ENCODE measurements around the gene ARID1A. TPM values are rescaled to one million over a fixed set of nuclear protein-coding genes. Genes with fewer than 3 reads are reported as not detected.
A peak's percentile ranks its signal among the peaks of the same experiment; 100 is the strongest.

Gene ARID1A
- polyA plus RNA-seq, 3 donors = 6.6 to 84.4 (median 9.5) TPM

DNA sequence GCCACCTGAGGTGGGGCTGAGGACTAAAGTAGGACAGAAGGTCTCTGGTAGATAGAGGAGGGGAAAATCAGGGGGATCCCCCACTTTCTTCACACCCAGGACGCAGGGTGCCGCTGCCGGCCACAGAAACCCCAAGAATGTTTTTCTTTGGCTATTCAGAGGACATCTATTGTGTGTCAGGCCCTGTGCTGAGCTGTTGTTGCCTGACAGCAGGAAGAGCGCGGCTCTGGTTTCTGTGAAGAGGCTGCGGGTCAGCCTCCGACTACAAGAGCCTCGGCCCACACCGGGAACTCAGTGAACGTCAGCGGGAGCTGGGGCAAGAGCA lies 91.5 kb downstream of the ARID1A start:
- H2AFZ ChIP-seq (ENCODE audit: insufficient read depth, low read depth, low read length, poor library complexity, severe bottlenecking) = peak overlapping the region; percentile 93
- WGBS (ENCODE audit: insufficient coverage) = 0% methylated on average over 11 of the region's 11 CpGs
- no peaks in the 10 kb centered on the region for H3K9me3 Mint-ChIP-seq
- peaks cover 57 to 65% of the 10 kb centered on the region in 2 donors for H3K4me1 ChIP-seq (ENCODE audit: control insufficient read depth in 1 of 2, insufficient read depth in 2 of 2, low read length in 2 of 2)
- H3K4me2 ChIP-seq (replicated peaks; ENCODE audit: extremely low read depth, low read length, poor library complexity, severe bottlenecking) = peak overlapping the region; percentile 90
- H3K36me3 ChIP-seq (replicated peaks in 1 of 2; ENCODE audit: control insufficient read depth in 1 of 2, insufficient read depth in 2 of 2, low read length in 2 of 2) = peaks cover 0 to 20% of the 10 kb centered on the region in 2 donors
- intact Hi-C loops (cut with micrococcal nuclease) = loop anchor here (2.0 to 5.0 kb wide), 3 partner anchors 45 to 95 kb away; partner anchors contain the start of gene ARID1A (in 1 of the 2)
- peak overlapping the region; percentile 71 to 97 (median 90) for H3K4me3 ChIP-seq (replicated peaks in 1 of 3; ENCODE audit: low read depth in 2 of 3, low read length in 3 of 3)
- H3K9me3 ChIP-seq (replicated peaks in 1 of 2; ENCODE audit: control insufficient read depth in 1 of 2, insufficient read depth in 1 of 2, low read length in 2 of 2) = no peaks in the 10 kb centered on the region
- peak overlapping the region; percentile 91 to 97 for H3K27ac ChIP-seq (ENCODE audit: low read depth in 1 of 2, low read length in 2 of 2)
- peaks cover 10% of the 10 kb centered on the region for H4K20me1 ChIP-seq (ENCODE audit: insufficient read depth, low read length)
- H3K4me1 Mint-ChIP-seq = peaks cover 67% of the 10 kb centered on the region
- H3K27ac Mint-ChIP-seq = peak overlapping the region; percentile 95 to 99 (median 99)
- H3K79me2 ChIP-seq (ENCODE audit: insufficient read depth, low read length) = peaks cover 38% of the 10 kb centered on the region
- H3K9ac ChIP-seq (ENCODE audit: insufficient read depth, low read length, poor library complexity, severe bottlenecking) = peak overlapping the region; percentile 87
- DNase-seq = peak in 2 of 3 donors; percentile 16 to 67
- H3K4me3 Mint-ChIP-seq = peak overlapping the region; percentile 97 to 98
- no peaks in the 10 kb centered on the region for H3K27me3 ChIP-seq (ENCODE audit: control insufficient read depth in 2 of 2, insufficient read depth in 2 of 2, low read length in 2 of 2)
- TF ChIP-seq, protein P1, sequence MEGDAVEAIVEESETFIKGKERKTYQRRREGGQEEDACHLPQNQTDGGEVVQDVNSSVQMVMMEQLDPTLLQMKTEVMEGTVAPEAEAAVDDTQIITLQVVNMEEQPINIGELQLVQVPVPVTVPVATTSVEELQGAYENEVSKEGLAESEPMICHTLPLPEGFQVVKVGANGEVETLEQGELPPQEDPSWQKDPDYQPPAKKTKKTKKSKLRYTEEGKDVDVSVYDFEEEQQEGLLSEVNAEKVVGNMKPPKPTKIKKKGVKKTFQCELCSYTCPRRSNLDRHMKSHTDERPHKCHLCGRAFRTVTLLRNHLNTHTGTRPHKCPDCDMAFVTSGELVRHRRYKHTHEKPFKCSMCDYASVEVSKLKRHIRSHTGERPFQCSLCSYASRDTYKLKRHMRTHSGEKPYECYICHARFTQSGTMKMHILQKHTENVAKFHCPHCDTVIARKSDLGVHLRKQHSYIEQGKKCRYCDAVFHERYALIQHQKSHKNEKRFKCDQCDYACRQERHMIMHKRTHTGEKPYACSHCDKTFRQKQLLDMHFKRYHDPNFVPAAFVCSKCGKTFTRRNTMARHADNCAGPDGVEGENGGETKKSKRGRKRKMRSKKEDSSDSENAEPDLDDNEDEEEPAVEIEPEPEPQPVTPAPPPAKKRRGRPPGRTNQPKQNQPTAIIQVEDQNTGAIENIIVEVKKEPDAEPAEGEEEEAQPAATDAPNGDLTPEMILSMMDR (IDR thresholded peaks at IDR 0.05) = no peak
- peaks cover 7 to 10% of the 10 kb centered on the region in 2 donors for H3K36me3 Mint-ChIP-seq
- H3K27me3 Mint-ChIP-seq (ENCODE audit: low read depth in 3 of 3) = peaks cover 0 to 2% (median 0%) of the 10 kb centered on the region in 3 donors

DNA sequence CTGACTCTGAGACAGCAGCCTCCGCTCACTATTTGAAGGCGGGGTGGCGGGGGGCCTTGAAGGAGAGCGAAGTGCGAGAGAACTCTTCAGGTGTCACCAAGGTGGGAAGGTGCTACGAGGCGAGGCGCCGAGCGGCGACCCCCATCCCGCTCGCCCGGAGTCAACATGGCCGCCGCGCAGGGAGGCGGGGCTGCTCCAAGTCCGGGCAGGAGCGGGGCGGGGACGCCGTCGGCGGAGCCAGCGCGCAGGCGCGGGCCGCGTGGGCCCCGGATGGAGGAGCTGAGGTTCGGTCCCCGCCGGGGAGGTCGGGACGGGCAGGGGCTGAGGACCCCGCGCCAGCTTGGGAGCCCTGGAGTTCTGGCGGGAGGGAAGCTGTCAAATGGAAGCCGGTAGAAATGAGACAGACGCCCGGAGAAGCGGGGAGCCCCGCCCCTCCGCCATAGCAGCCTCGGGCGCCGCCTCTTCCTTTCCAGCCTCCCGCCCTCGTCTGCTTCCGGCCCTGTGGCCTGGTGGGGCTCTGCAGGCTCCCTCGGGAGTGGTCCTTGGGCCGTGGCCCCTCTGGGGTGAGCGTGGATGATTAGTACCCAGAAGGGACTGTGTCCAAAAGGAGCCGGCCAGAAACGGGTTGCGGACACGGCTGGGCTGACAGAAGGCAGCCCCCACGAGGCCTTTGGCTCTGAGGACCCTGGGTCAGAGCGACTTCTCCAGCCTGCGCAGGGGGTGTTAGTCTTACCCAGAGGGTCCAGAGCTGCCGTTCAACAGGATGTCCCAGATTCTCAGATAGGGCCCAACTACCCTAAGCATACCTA lies 92.1 kb downstream of the ARID1A start, which contains the start of gene PIGV:
Gene PIGV (plus strand): TSS at position 245 of the 809 bp plus-strand sequence. CDS start 2,866 bp downstream, outside the sequence.
- DNase-seq = peak; percentile 66 to 80 (median 75)
- Histone ChIP-seq H3K36me3 (replicated peaks in 1 of 2; ENCODE audit: control insufficient read depth in 1 of 2, insufficient read depth in 2 of 2, low read length in 2 of 2) (peaks cover 3 to 19% of the 10 kb centered on the region in 2 donors), H3K4me3 (replicated peaks in 1 of 3; ENCODE audit: low read depth in 2 of 3, low read length in 3 of 3) (peak within 1 kb of the TSS; percentile 71 to 97 (median 90)), H3K79me2 (ENCODE audit: insufficient read depth, low read length) (peaks cover 36% of the 10 kb centered on the region), H3K4me1 (ENCODE audit: control insufficient read depth in 1 of 2, insufficient read depth in 2 of 2, low read length in 2 of 2) (peaks cover 51 to 60% of the 10 kb centered on the region in 2 donors), H2AFZ (ENCODE audit: insufficient read depth, low read depth, low read length, poor library complexity, severe bottlenecking) (peak within 1 kb of the TSS; percentile 93), H3K9me3 (replicated peaks in 1 of 2; ENCODE audit: control insufficient read depth in 1 of 2, insufficient read depth in 1 of 2, low read length in 2 of 2) (no peaks in the 10 kb centered on the region), H3K4me2 (replicated peaks; ENCODE audit: extremely low read depth, low read length, poor library complexity, severe bottlenecking) (peak within 1 kb of the TSS; percentile 90), H3K27ac (ENCODE audit: low read depth in 1 of 2, low read length in 2 of 2) (peak within 1 kb of the TSS; percentile 91 to 97), H3K9ac (ENCODE audit: insufficient read depth, low read length, poor library complexity, severe bottlenecking) (peak within 1 kb of the TSS; percentile 87), H4K20me1 (ENCODE audit: insufficient read depth, low read length) (peaks cover 6% of the 10 kb centered on the region), H3K27me3 (ENCODE audit: control insufficient read depth in 2 of 2, insufficient read depth in 2 of 2, low read length in 2 of 2) (no peaks in the 10 kb centered on the region)
- intact Hi-C loops (cut with micrococcal nuclease) = loop anchor here (1.0 to 5.0 kb wide), 5 partner anchors 46 to 287 kb away; partner anchors contain the start of gene ARID1A (in 1 of the 2)
- no peaks in the 10 kb centered on the region for H3K9me3 Mint-ChIP-seq
- WGBS (ENCODE audit: insufficient coverage) = under 1% methylated on average over 57 of the region's 63 CpGs
- peaks cover 6 to 8% of the 10 kb centered on the region in 2 donors for H3K36me3 Mint-ChIP-seq
- H3K4me1 Mint-ChIP-seq = peaks cover 61% of the 10 kb centered on the region
- TF ChIP-seq, protein P1 (IDR thresholded peaks at IDR 0.05) = no peak
- peak within 1 kb of the TSS; percentile 95 to 99 (median 99) for H3K27ac Mint-ChIP-seq
- peaks cover 0 to 2% (median 0%) of the 10 kb centered on the region in 3 donors for H3K27me3 Mint-ChIP-seq (ENCODE audit: low read depth in 3 of 3)
- peak within 1 kb of the TSS; percentile 97 to 98 for H3K4me3 Mint-ChIP-seq
